ENCODE data around the gene BORCS5. TPM values are rescaled to one million over a fixed set of nuclear protein-coding genes. Genes with fewer than 3 reads are reported as not detected.

BORCS5 gene
- total and polyA plus RNA-seq, 2 donors (not counting 1 experiment from before 2014, with no cell fraction given) = 11.9 to 46.2 TPM

DNA sequence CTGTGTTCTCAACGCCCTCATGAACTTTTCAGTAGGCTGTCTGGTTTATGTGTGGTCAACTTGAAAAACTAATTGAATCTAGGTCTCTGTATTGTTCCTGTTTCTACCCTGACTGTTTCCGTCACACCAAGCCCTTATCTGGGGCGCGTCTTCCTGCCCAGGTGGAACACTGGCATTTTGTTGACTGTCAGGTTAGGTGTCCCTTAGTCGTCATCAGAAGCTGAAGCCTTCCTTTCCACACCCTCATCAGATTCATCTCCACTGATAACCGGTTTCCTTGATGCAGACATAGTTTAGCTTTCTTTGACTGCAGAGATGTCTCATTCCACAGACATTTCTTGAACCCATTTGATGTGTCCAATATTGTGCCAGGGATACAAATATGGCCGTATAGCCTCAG, 109.3 kb downstream of the BORCS5 start:
- H3K9me3 ChIP-seq (ENCODE audit: control extremely low read depth in 1 of 3, control insufficient read depth in 2 of 3, insufficient read depth in 1 of 3, low read length in 2 of 3) = no peaks in the 10 kb centered on the region
- TF ChIP-seq, protein P1, sequence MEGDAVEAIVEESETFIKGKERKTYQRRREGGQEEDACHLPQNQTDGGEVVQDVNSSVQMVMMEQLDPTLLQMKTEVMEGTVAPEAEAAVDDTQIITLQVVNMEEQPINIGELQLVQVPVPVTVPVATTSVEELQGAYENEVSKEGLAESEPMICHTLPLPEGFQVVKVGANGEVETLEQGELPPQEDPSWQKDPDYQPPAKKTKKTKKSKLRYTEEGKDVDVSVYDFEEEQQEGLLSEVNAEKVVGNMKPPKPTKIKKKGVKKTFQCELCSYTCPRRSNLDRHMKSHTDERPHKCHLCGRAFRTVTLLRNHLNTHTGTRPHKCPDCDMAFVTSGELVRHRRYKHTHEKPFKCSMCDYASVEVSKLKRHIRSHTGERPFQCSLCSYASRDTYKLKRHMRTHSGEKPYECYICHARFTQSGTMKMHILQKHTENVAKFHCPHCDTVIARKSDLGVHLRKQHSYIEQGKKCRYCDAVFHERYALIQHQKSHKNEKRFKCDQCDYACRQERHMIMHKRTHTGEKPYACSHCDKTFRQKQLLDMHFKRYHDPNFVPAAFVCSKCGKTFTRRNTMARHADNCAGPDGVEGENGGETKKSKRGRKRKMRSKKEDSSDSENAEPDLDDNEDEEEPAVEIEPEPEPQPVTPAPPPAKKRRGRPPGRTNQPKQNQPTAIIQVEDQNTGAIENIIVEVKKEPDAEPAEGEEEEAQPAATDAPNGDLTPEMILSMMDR (IDR thresholded peaks at IDR 0.05) = no peak
- no peak for TF ChIP-seq EZH2 (IDR thresholded peaks at IDR 0.05; ENCODE audit: borderline replicate concordance, insufficient read depth, low read depth, low read length, poor library complexity, severe bottlenecking)
- no peaks in the 10 kb centered on the region for H4K20me1 ChIP-seq (ENCODE audit: control insufficient read depth, insufficient read depth, low read length, poor library complexity, severe bottlenecking)
- H3K36me3 ChIP-seq (replicated peaks in 1 of 2; ENCODE audit: control extremely low read depth in 1 of 2, control insufficient read depth in 1 of 2, extremely low read depth in 1 of 2, insufficient read depth in 2 of 2, low read length in 1 of 2) = peaks cover 2 to 30% of the 10 kb centered on the region in 2 experiments
- ChIA-PET POLR2A (interaction anchor here (0.5 kb wide), 1 partner anchor 141 kb away, joined by 3 read pairs; no protein-coding TSS in a partner anchor), CTCF (interaction anchor here (0.5 to 1.8 kb wide), 2 partner anchors 13 to 964 kb away, joined by 3 to 4 read pairs; no protein-coding TSS in a partner anchor)
- Mint-ChIP-seq H3K4me3 (no peak overlapping the region), H3K27me3 (no peaks in the 10 kb centered on the region), H3K27ac (no peak overlapping the region), H3K9me3 (ENCODE audit: insufficient read depth) (no peaks in the 10 kb centered on the region), H3K4me1 (peaks cover 18% of the 10 kb centered on the region)
- no peaks in the 10 kb centered on the region for H3K79me2 ChIP-seq (ENCODE audit: control insufficient read depth, insufficient read depth, low read length)
- no peak overlapping the region for H2AFZ ChIP-seq (ENCODE audit: insufficient read depth, low read depth, low read length, poor library complexity, severe bottlenecking)
- ATAC-seq (ENCODE audit: low read depth) (no peak), DNase-seq (peak; percentile 12)
- H3K9ac ChIP-seq (ENCODE audit: low read length) = no peak overlapping the region
- WGBS (ENCODE audit: insufficient coverage) = 75% methylated on average over 6 of the region's 7 CpGs
- H3K4me2 ChIP-seq (replicated peaks; ENCODE audit: low read depth, low read length, poor library complexity, severe bottlenecking) = no peak overlapping the region
- peaks cover 0 to 5% of the 10 kb centered on the region in 2 donors for H3K4me1 ChIP-seq (ENCODE audit: control insufficient read depth in 2 of 2, insufficient read depth in 2 of 2, low read length in 2 of 2)
- no peak overlapping the region for H3K4me3 ChIP-seq (ENCODE audit: control extremely low read depth in 1 of 5, extremely low read depth in 1 of 5, insufficient read depth in 1 of 5, low read depth in 2 of 5, low read length in 4 of 5)
- intact Hi-C loops (cut with micrococcal nuclease) = no loop called here
- H3K27ac ChIP-seq (ENCODE audit: low read length in 2 of 2) = no peak overlapping the region
- H3K27me3 ChIP-seq (replicated peaks in 1 of 4; ENCODE audit: control extremely low read depth in 1 of 4, control insufficient read depth in 3 of 4, insufficient read depth in 4 of 4, low read length in 3 of 4) = no peaks in the 10 kb centered on the region

DNA sequence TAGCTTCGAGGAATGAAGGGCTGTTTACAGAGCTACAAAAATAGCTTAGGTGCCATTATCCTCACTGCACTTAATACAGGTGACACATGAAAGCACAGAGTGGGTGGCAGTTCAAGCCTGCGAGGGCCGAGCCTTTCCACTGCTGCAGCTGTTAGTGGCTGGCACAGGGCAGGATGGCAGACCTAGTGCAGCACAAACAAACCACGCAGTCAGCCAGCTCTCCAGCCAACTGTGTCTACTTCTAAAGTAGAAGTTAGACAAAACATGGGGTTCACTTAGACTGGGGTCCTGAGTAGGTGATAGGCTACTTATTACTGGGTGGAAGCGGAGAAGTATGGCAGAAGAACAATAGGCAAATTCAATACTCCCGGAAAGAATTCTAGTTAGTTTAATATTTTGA, 110.4 kb downstream of the BORCS5 start:
- H3K9ac ChIP-seq (ENCODE audit: low read length) = no peak overlapping the region
- H3K27ac Mint-ChIP-seq = no peak overlapping the region
- H4K20me1 ChIP-seq (ENCODE audit: control insufficient read depth, insufficient read depth, low read length, poor library complexity, severe bottlenecking) = no peaks in the 10 kb centered on the region
- H3K4me3 ChIP-seq (ENCODE audit: control extremely low read depth in 1 of 5, extremely low read depth in 1 of 5, insufficient read depth in 1 of 5, low read depth in 2 of 5, low read length in 4 of 5) = no peak overlapping the region
- intact Hi-C loops (cut with micrococcal nuclease) = no loop called here
- H3K4me1 Mint-ChIP-seq = peaks cover 19% of the 10 kb centered on the region
- peaks cover 2 to 33% of the 10 kb centered on the region in 2 experiments for H3K36me3 ChIP-seq (replicated peaks in 1 of 2; ENCODE audit: control extremely low read depth in 1 of 2, control insufficient read depth in 1 of 2, extremely low read depth in 1 of 2, insufficient read depth in 2 of 2, low read length in 1 of 2)
- ATAC-seq (ENCODE audit: low read depth) = peak; percentile 10
- 100% methylated on average over 1 of the region's 6 CpGs for WGBS (ENCODE audit: insufficient coverage)
- H2AFZ ChIP-seq (ENCODE audit: insufficient read depth, low read depth, low read length, poor library complexity, severe bottlenecking) = no peak overlapping the region
- no peak overlapping the region for H3K27ac ChIP-seq (ENCODE audit: low read length in 2 of 2)
- no peaks in the 10 kb centered on the region for H3K9me3 ChIP-seq (ENCODE audit: control extremely low read depth in 1 of 3, control insufficient read depth in 2 of 3, insufficient read depth in 1 of 3, low read length in 2 of 3)
- H3K4me3 Mint-ChIP-seq = no peak overlapping the region
- no peaks in the 10 kb centered on the region for H3K27me3 Mint-ChIP-seq
- H3K4me1 ChIP-seq (ENCODE audit: control insufficient read depth in 2 of 2, insufficient read depth in 2 of 2, low read length in 2 of 2) = peaks cover 0 to 6% of the 10 kb centered on the region in 2 donors
- no peak for DNase-seq
- POLR2A ChIA-PET = no interaction called here
- CTCF ChIA-PET = no interaction called here
- no peaks in the 10 kb centered on the region for H3K79me2 ChIP-seq (ENCODE audit: control insufficient read depth, insufficient read depth, low read length)
- H3K4me2 ChIP-seq (replicated peaks; ENCODE audit: low read depth, low read length, poor library complexity, severe bottlenecking) = no peak overlapping the region
- TF ChIP-seq, protein P1 (IDR thresholded peaks at IDR 0.05) = no peak
- TF ChIP-seq EZH2 (IDR thresholded peaks at IDR 0.05; ENCODE audit: borderline replicate concordance, insufficient read depth, low read depth, low read length, poor library complexity, severe bottlenecking) = no peak
- no peaks in the 10 kb centered on the region for H3K27me3 ChIP-seq (replicated peaks in 1 of 4; ENCODE audit: control extremely low read depth in 1 of 4, control insufficient read depth in 3 of 4, insufficient read depth in 4 of 4, low read length in 3 of 4)
- no peaks in the 10 kb centered on the region for H3K9me3 Mint-ChIP-seq (ENCODE audit: insufficient read depth)
